Measurements from ENCODE around the gene KANSL2. TPM values are rescaled to one million over a fixed set of nuclear protein-coding genes. Genes with fewer than 3 reads are reported as not detected.
"Not testable (repeated sequence)": the region's sequence is repeated elsewhere in the genome, so short reads cannot be mapped to it uniquely, and the experiment has no call there.

The KANSL2 gene
- total and polyA plus RNA-seq, 7 experiments from 2014 or later = 33.4 to 117 (median 73.2) TPM

GRCh38 chr12:48716493-48717251 lies 34.6 kb upstream of the KANSL2 start, which contains the start of gene CCNT1:
TSS of gene CCNT1 (minus strand) at chr12:48716707. CDS start at chr12:48716675, 32 bp downstream.
- POLR2A ChIA-PET = interaction anchor here (0.9 to 3.3 kb wide), 6 partner anchors 34 to 906 kb away, joined by 3 to 35 read pairs (median 6); partner anchors contain the start of genes KANSL2 and SENP1

GRCh38 chr12:48716168-48716492 lies 34.1 kb upstream of the KANSL2 start:
- ATAC-seq = no peak
- H3K27me3 ChIP-seq (ENCODE audit: control insufficient read depth in 2 of 2, insufficient read depth in 2 of 2, low read length in 2 of 2) = no peaks in the 10 kb centered on the region
- ChIA-PET POLR2A (interaction anchor here (0.9 to 3.3 kb wide), 7 partner anchors 34 to 906 kb away, joined by 3 to 35 read pairs (median 5); partner anchors contain the start of genes KANSL2 and SENP1), CTCF (interaction anchor here (0.6 kb wide), 1 partner anchor 809 kb away, joined by 3 read pairs; no protein-coding TSS in a partner anchor)
- Mint-ChIP-seq H3K27me3 (peaks cover 0 to 4% (median 0%) of the 10 kb centered on the region in 5 donors), H3K4me3 (peak overlapping the region; percentile 89 to 98 (median 94)), H3K27ac (peak overlapping the region; percentile 95 to 99 (median 98)), H3K36me3 (peaks cover 18 to 41% (median 26%) of the 10 kb centered on the region in 5 donors), H3K4me1 (peaks cover 21 to 54% (median 40%) of the 10 kb centered on the region in 7 donors), H3K9me3 (peaks cover 0 to 22% (median 10%) of the 10 kb centered on the region in 11 donors)
- H3K27ac ChIP-seq (ENCODE audit: low read depth, low read length) = peak overlapping the region; percentile 95
- peak in 1 of 9 donors; percentile 7 for DNase-seq
- peaks cover 14 to 24% of the 10 kb centered on the region in 2 donors for H3K4me1 ChIP-seq (ENCODE audit: control insufficient read depth in 2 of 2, insufficient read depth in 2 of 2, low read length in 2 of 2)
- peak overlapping the region; percentile 88 for H3K4me3 ChIP-seq (ENCODE audit: low read length)
- H3K9me3 ChIP-seq (ENCODE audit: control insufficient read depth in 2 of 3, low read length in 3 of 3) = peaks cover 0 to 3% (median 0%) of the 10 kb centered on the region in 3 experiments
- H3K36me3 ChIP-seq (ENCODE audit: control insufficient read depth in 2 of 3, insufficient read depth in 3 of 3, low read length in 3 of 3) = peaks cover 0 to 17% (median 0%) of the 10 kb centered on the region in 3 experiments
- intact Hi-C loops (cut with micrococcal nuclease) = loop anchor here (1.0 to 10.0 kb wide), 17 partner anchors 34 to 1397 kb away; partner anchors contain the start of genes ASB8 (in 2 of the 2), DDX23 (in 2 of the 2), KANSL2 (in 2 of the 2) and SENP1 (in 2 of the 2)

More at GRCh38 chr12:48716493-48717251, 34.6 kb upstream of the KANSL2 start, which contains the start of gene CCNT1:
- peaks cover 0 to 26% (median 14%) of the 10 kb centered on the region in 11 donors for H3K9me3 Mint-ChIP-seq
- Histone ChIP-seq H3K27me3 (ENCODE audit: control insufficient read depth in 2 of 2, insufficient read depth in 2 of 2, low read length in 2 of 2) (no peaks in the 10 kb centered on the region), H3K4me3 (ENCODE audit: low read length) (peak within 1 kb of the TSS; percentile 88), H3K9me3 (ENCODE audit: control insufficient read depth in 2 of 3, low read length in 3 of 3) (peaks cover 0 to 5% (median 0%) of the 10 kb centered on the region in 3 experiments), H3K36me3 (ENCODE audit: control insufficient read depth in 2 of 3, insufficient read depth in 3 of 3, low read length in 3 of 3) (peaks cover 0 to 17% (median 0%) of the 10 kb centered on the region in 3 experiments), H3K4me1 (ENCODE audit: control insufficient read depth in 2 of 2, insufficient read depth in 2 of 2, low read length in 2 of 2) (peaks cover 14 to 24% of the 10 kb centered on the region in 2 donors), H3K27ac (ENCODE audit: low read depth, low read length) (peak within 1 kb of the TSS; percentile 95)
- H3K27me3 Mint-ChIP-seq = peaks cover 0 to 4% (median 0%) of the 10 kb centered on the region in 5 donors
- peaks cover 21 to 50% (median 37%) of the 10 kb centered on the region in 7 donors for H3K4me1 Mint-ChIP-seq
- H3K27ac Mint-ChIP-seq = peak within 1 kb of the TSS; percentile 95 to 99 (median 98)
- ATAC-seq (peak; percentile 93), DNase-seq (peak; percentile 90 to 100 (median 99))
- peaks cover 18 to 42% (median 25%) of the 10 kb centered on the region in 5 donors for H3K36me3 Mint-ChIP-seq
- CTCF ChIA-PET = interaction anchor here (0.6 kb wide), 1 partner anchor 810 kb away, joined by 3 read pairs; no protein-coding TSS in a partner anchor
- H3K4me3 Mint-ChIP-seq = peak within 1 kb of the TSS; percentile 89 to 98 (median 94)
- intact Hi-C loops (cut with micrococcal nuclease) = loop anchor here (1.0 to 10.0 kb wide), 17 partner anchors 34 to 1396 kb away; partner anchors contain the start of genes ASB8 (in 2 of the 2), DDX23 (in 2 of the 2), KANSL2 (in 2 of the 2) and SENP1 (in 2 of the 2)

GRCh38 chr12:48712209-48712608 lies 30.2 kb upstream of the KANSL2 start:
- Mint-ChIP-seq H3K4me3 (no peak overlapping the region), H3K36me3 (peaks cover 9 to 32% (median 25%) of the 10 kb centered on the region in 5 donors), H3K27ac (peak overlapping the region in 1 of 9 donors; percentile 48), H3K27me3 (peaks cover 0 to 4% (median 0%) of the 10 kb centered on the region in 5 donors), H3K4me1 (peaks cover 32 to 83% (median 61%) of the 10 kb centered on the region in 7 donors), H3K9me3 (peaks cover 0 to 7% (median 0%) of the 10 kb centered on the region in 11 donors)
- H3K27ac ChIP-seq (ENCODE audit: low read depth, low read length) = no peak overlapping the region
- peaks cover 20 to 24% of the 10 kb centered on the region in 2 donors for H3K4me1 ChIP-seq (ENCODE audit: control insufficient read depth in 2 of 2, insufficient read depth in 2 of 2, low read length in 2 of 2)
- no peaks in the 10 kb centered on the region for H3K27me3 ChIP-seq (ENCODE audit: control insufficient read depth in 2 of 2, insufficient read depth in 2 of 2, low read length in 2 of 2)
- ChIA-PET POLR2A (no interaction called here), CTCF (no interaction called here)
- peaks cover 0 to 31% (median 0%) of the 10 kb centered on the region in 3 experiments for H3K36me3 ChIP-seq (ENCODE audit: control insufficient read depth in 2 of 3, insufficient read depth in 3 of 3, low read length in 3 of 3)
- no peak overlapping the region for H3K4me3 ChIP-seq (ENCODE audit: low read length)
- ATAC-seq (no peak), DNase-seq (no peak)
- intact Hi-C loops (cut with micrococcal nuclease) = loop anchor here (10.0 kb wide), 2 partner anchors 357 to 1133 kb away; partner anchors contain the start of genes BCDIN3D (in 1 of the 2) and ZNF641 (in 1 of the 2)
- no peaks in the 10 kb centered on the region for H3K9me3 ChIP-seq (ENCODE audit: control insufficient read depth in 2 of 3, low read length in 3 of 3)

- H3K27ac ChIP-seq (ENCODE audit: low read depth, low read length); H3K27me3 Mint-ChIP-seq; H3K9me3 ChIP-seq (ENCODE audit: control insufficient read depth in 2 of 3, low read length in 3 of 3); H3K4me3 Mint-ChIP-seq; intact Hi-C loops (cut with micrococcal nuclease); H3K27me3 ChIP-seq (ENCODE audit: control insufficient read depth in 2 of 2, insufficient read depth in 2 of 2, low read length in 2 of 2); DNase-seq; CTCF ChIA-PET; H3K4me3 ChIP-seq (ENCODE audit: low read length); POLR2A ChIA-PET; ATAC-seq; H3K4me1 ChIP-seq (ENCODE audit: control insufficient read depth in 2 of 2, insufficient read depth in 2 of 2, low read length in 2 of 2); H3K9me3 Mint-ChIP-seq: not testable (repeated sequence)
- peaks cover 11 to 27% (median 26%) of the 10 kb centered on the region in 5 donors for H3K36me3 Mint-ChIP-seq
- peaks cover 0 to 20% (median 9%) of the 10 kb centered on the region in 7 donors for H3K4me1 Mint-ChIP-seq
- peaks cover 13 to 67% (median 25%) of the 10 kb centered on the region in 3 experiments for H3K36me3 ChIP-seq (ENCODE audit: control insufficient read depth in 2 of 3, insufficient read depth in 3 of 3, low read length in 3 of 3)
- peak overlapping the region in 1 of 9 donors; percentile 31 for H3K27ac Mint-ChIP-seq
These were observed 16.8 kb upstream of the KANSL2 start for GRCh38 chr12:48698822-48699221.

GRCh38 chr12:48696626-48697025 lies 14.6 kb upstream of the KANSL2 start:
- no peak for DNase-seq
- Histone ChIP-seq H3K4me1 (ENCODE audit: control insufficient read depth in 2 of 2, insufficient read depth in 2 of 2, low read length in 2 of 2) (no peaks in the 10 kb centered on the region), H3K9me3 (ENCODE audit: control insufficient read depth in 2 of 3, low read length in 3 of 3) (no peaks in the 10 kb centered on the region), H3K36me3 (ENCODE audit: control insufficient read depth in 2 of 3, insufficient read depth in 3 of 3, low read length in 3 of 3) (peaks cover 22 to 65% (median 37%) of the 10 kb centered on the region in 3 experiments), H3K27me3 (ENCODE audit: control insufficient read depth in 2 of 2, insufficient read depth in 2 of 2, low read length in 2 of 2) (no peaks in the 10 kb centered on the region), H3K27ac (ENCODE audit: low read depth, low read length) (no peak overlapping the region), H3K4me3 (ENCODE audit: low read length) (no peak overlapping the region)
- H3K4me3 Mint-ChIP-seq = no peak overlapping the region
- ChIA-PET POLR2A (interaction anchor here (0.6 to 1.6 kb wide), 2 partner anchors 15 to 619 kb away, joined by 3 to 13 read pairs; partner anchors contain the start of gene KANSL2), CTCF (no interaction called here)
- peaks cover 21 to 44% (median 34%) of the 10 kb centered on the region in 5 donors for H3K36me3 Mint-ChIP-seq
- no peaks in the 10 kb centered on the region for H3K27me3 Mint-ChIP-seq
- no peaks in the 10 kb centered on the region for H3K9me3 Mint-ChIP-seq
- intact Hi-C loops (cut with micrococcal nuclease) = no loop called here
- H3K27ac Mint-ChIP-seq = peak overlapping the region in 1 of 9 donors; percentile 14
- no peak for ATAC-seq
- peaks cover 0 to 30% (median 15%) of the 10 kb centered on the region in 7 donors for H3K4me1 Mint-ChIP-seq

GRCh38 chr12:48695859-48696258 lies 13.8 kb upstream of the KANSL2 start:
- Mint-ChIP-seq H3K4me3 (no peak overlapping the region), H3K27me3 (no peaks in the 10 kb centered on the region), H3K36me3 (peaks cover 21 to 50% (median 34%) of the 10 kb centered on the region in 5 donors), H3K9me3 (no peaks in the 10 kb centered on the region), H3K27ac (peak overlapping the region in 1 of 9 donors; percentile 36), H3K4me1 (peaks cover 0 to 33% (median 19%) of the 10 kb centered on the region in 7 donors)
- Histone ChIP-seq H3K27ac (ENCODE audit: low read depth, low read length) (no peak overlapping the region), H3K4me1 (ENCODE audit: control insufficient read depth in 2 of 2, insufficient read depth in 2 of 2, low read length in 2 of 2) (no peaks in the 10 kb centered on the region), H3K4me3 (ENCODE audit: low read length) (no peak overlapping the region), H3K27me3 (ENCODE audit: control insufficient read depth in 2 of 2, insufficient read depth in 2 of 2, low read length in 2 of 2) (no peaks in the 10 kb centered on the region), H3K9me3 (ENCODE audit: control insufficient read depth in 2 of 3, low read length in 3 of 3) (no peaks in the 10 kb centered on the region), H3K36me3 (ENCODE audit: control insufficient read depth in 2 of 3, insufficient read depth in 3 of 3, low read length in 3 of 3) (peaks cover 22 to 69% (median 37%) of the 10 kb centered on the region in 3 experiments)
- intact Hi-C loops (cut with micrococcal nuclease) = no loop called here
- CTCF ChIA-PET = no interaction called here
- ATAC-seq (no peak), DNase-seq (no peak)
- POLR2A ChIA-PET = interaction anchor here (1.6 kb wide), 1 partner anchor 14 kb away, joined by 13 read pairs; the partner anchor contains the start of gene KANSL2

All from naive thymus-derived CD4-positive, alpha-beta T cell (primary cell).